Measurements from ENCODE around the gene MAPK1IP1L.
A peak's percentile ranks its signal among the peaks of the same experiment; 100 is the strongest.
"Not testable (repeated sequence)": the region's sequence is repeated elsewhere in the genome, so short reads cannot be mapped to it uniquely, and the experiment has no call there.

Gene MAPK1IP1L

GRCh38 chr14:55053018-55053417 lies 1.6 kb downstream of the MAPK1IP1L start:
- H3K4me1 ChIP-seq (ENCODE audit: control insufficient read depth in 1 of 2, insufficient read depth in 2 of 2, low read length in 2 of 2): peaks cover 23% of the 10 kb centered on the region in 2 donors
- no peaks in the 10 kb centered on the region for H3K9me3 ChIP-seq (ENCODE audit: control insufficient read depth in 1 of 2, low read length in 2 of 2)
- H3K9ac ChIP-seq (ENCODE audit: low read depth in 1 of 2, low read length in 2 of 2): peak overlapping the region; percentile 10 to 98
- peaks cover 0 to 14% of the 10 kb centered on the region in 2 donors for H3K36me3 ChIP-seq (ENCODE audit: control insufficient read depth in 1 of 2, insufficient read depth in 2 of 2, low read length in 2 of 2)
- H3K27me3 ChIP-seq (ENCODE audit: control insufficient read depth in 1 of 2, insufficient read depth in 2 of 2, low read length in 2 of 2): no peaks in the 10 kb centered on the region
- H3K27ac ChIP-seq (ENCODE audit: low read depth, low read length): no peak overlapping the region
- H3K4me3 ChIP-seq (ENCODE audit: low read depth in 1 of 2, low read length in 2 of 2): peak overlapping the region; percentile 75 to 98

GRCh38 chr14:55053500-55053899 lies 2.1 kb downstream of the MAPK1IP1L start:
- Histone ChIP-seq H3K9me3 (ENCODE audit: control insufficient read depth in 1 of 2, low read length in 2 of 2) (no peaks in the 10 kb centered on the region), H3K36me3 (ENCODE audit: control insufficient read depth in 1 of 2, insufficient read depth in 2 of 2, low read length in 2 of 2) (peaks cover 0 to 16% of the 10 kb centered on the region in 2 donors), H3K27me3 (ENCODE audit: control insufficient read depth in 1 of 2, insufficient read depth in 2 of 2, low read length in 2 of 2) (no peaks in the 10 kb centered on the region), H3K4me1 (ENCODE audit: control insufficient read depth in 1 of 2, insufficient read depth in 2 of 2, low read length in 2 of 2) (peaks cover 23% of the 10 kb centered on the region in 2 donors), H3K27ac (ENCODE audit: low read depth, low read length) (no peak overlapping the region), H3K4me3 (ENCODE audit: low read depth in 1 of 2, low read length in 2 of 2) (peak overlapping the region in 1 of 2 donors; percentile 98), H3K9ac (ENCODE audit: low read depth in 1 of 2, low read length in 2 of 2) (peak overlapping the region in 1 of 2 donors; percentile 10)

- Histone ChIP-seq H3K27me3 (ENCODE audit: control insufficient read depth in 1 of 2, insufficient read depth in 2 of 2, low read length in 2 of 2) (no peaks in the 10 kb centered on the region), H3K9ac (ENCODE audit: low read depth in 1 of 2, low read length in 2 of 2) (no peak overlapping the region), H3K27ac (ENCODE audit: low read depth, low read length) (no peak overlapping the region), H3K9me3 (ENCODE audit: control insufficient read depth in 1 of 2, low read length in 2 of 2) (no peaks in the 10 kb centered on the region), H3K36me3 (ENCODE audit: control insufficient read depth in 1 of 2, insufficient read depth in 2 of 2, low read length in 2 of 2) (peaks cover 0 to 16% of the 10 kb centered on the region in 2 donors), H3K4me3 (ENCODE audit: low read depth in 1 of 2, low read length in 2 of 2) (no peak overlapping the region), H3K4me1 (ENCODE audit: control insufficient read depth in 1 of 2, insufficient read depth in 2 of 2, low read length in 2 of 2) (peaks cover 23% of the 10 kb centered on the region in 2 donors)
Observed at GRCh38 chr14:55054098-55054497, 2.7 kb downstream of the MAPK1IP1L start.

GRCh38 chr14:55057919-55058318 lies 6.5 kb downstream of the MAPK1IP1L start:
- Histone ChIP-seq H3K4me1 (ENCODE audit: control insufficient read depth in 1 of 2, insufficient read depth in 2 of 2, low read length in 2 of 2) (peaks cover 10 to 19% of the 10 kb centered on the region in 2 donors), H3K27me3 (ENCODE audit: control insufficient read depth in 1 of 2, insufficient read depth in 2 of 2, low read length in 2 of 2) (no peaks in the 10 kb centered on the region), H3K9ac (ENCODE audit: low read depth in 1 of 2, low read length in 2 of 2) (no peak overlapping the region), H3K4me3 (ENCODE audit: low read depth in 1 of 2, low read length in 2 of 2) (no peak overlapping the region), H3K9me3 (ENCODE audit: control insufficient read depth in 1 of 2, low read length in 2 of 2) (no peaks in the 10 kb centered on the region), H3K27ac (ENCODE audit: low read depth, low read length) (no peak overlapping the region), H3K36me3 (ENCODE audit: control insufficient read depth in 1 of 2, insufficient read depth in 2 of 2, low read length in 2 of 2) (peaks cover 9 to 28% of the 10 kb centered on the region in 2 donors)

- no peak overlapping the region for H3K27ac ChIP-seq (ENCODE audit: low read depth, low read length)
- no peak overlapping the region for H3K4me3 ChIP-seq (ENCODE audit: low read depth in 1 of 2, low read length in 2 of 2)
- peaks cover 13 to 30% of the 10 kb centered on the region in 2 donors for H3K36me3 ChIP-seq (ENCODE audit: control insufficient read depth in 1 of 2, insufficient read depth in 2 of 2, low read length in 2 of 2)
- no peaks in the 10 kb centered on the region for H3K9me3 ChIP-seq (ENCODE audit: control insufficient read depth in 1 of 2, low read length in 2 of 2)
- no peaks in the 10 kb centered on the region for H3K27me3 ChIP-seq (ENCODE audit: control insufficient read depth in 1 of 2, insufficient read depth in 2 of 2, low read length in 2 of 2)
- peaks cover 0 to 9% of the 10 kb centered on the region in 2 donors for H3K4me1 ChIP-seq (ENCODE audit: control insufficient read depth in 1 of 2, insufficient read depth in 2 of 2, low read length in 2 of 2)
- no peak overlapping the region for H3K9ac ChIP-seq (ENCODE audit: low read depth in 1 of 2, low read length in 2 of 2)
Observed at GRCh38 chr14:55059333-55059732, 7.9 kb downstream of the MAPK1IP1L start.

- no peak overlapping the region for H3K9ac ChIP-seq (ENCODE audit: low read depth in 1 of 2, low read length in 2 of 2)
- H3K27me3 ChIP-seq (ENCODE audit: control insufficient read depth in 1 of 2, insufficient read depth in 2 of 2, low read length in 2 of 2): no peaks in the 10 kb centered on the region
- no peaks in the 10 kb centered on the region for H3K9me3 ChIP-seq (ENCODE audit: control insufficient read depth in 1 of 2, low read length in 2 of 2)
- peaks cover 0 to 5% of the 10 kb centered on the region in 2 donors for H3K4me1 ChIP-seq (ENCODE audit: control insufficient read depth in 1 of 2, insufficient read depth in 2 of 2, low read length in 2 of 2)
- no peak overlapping the region for H3K4me3 ChIP-seq (ENCODE audit: low read depth in 1 of 2, low read length in 2 of 2)
- H3K36me3 ChIP-seq (ENCODE audit: control insufficient read depth in 1 of 2, insufficient read depth in 2 of 2, low read length in 2 of 2): peaks cover 19 to 39% of the 10 kb centered on the region in 2 donors
- H3K27ac ChIP-seq (ENCODE audit: low read depth, low read length): no peak overlapping the region
Observed at GRCh38 chr14:55062517-55063351, 11.3 kb downstream of the MAPK1IP1L start.

GRCh38 chr14:55064896-55065295 lies 13.4 kb downstream of the MAPK1IP1L start:
- H3K4me3 ChIP-seq (ENCODE audit: low read depth in 1 of 2, low read length in 2 of 2); H3K9ac ChIP-seq (ENCODE audit: low read depth in 1 of 2, low read length in 2 of 2); H3K4me1 ChIP-seq (ENCODE audit: control insufficient read depth in 1 of 2, insufficient read depth in 2 of 2, low read length in 2 of 2); H3K27me3 ChIP-seq (ENCODE audit: control insufficient read depth in 1 of 2, insufficient read depth in 2 of 2, low read length in 2 of 2); H3K27ac ChIP-seq (ENCODE audit: low read depth, low read length); H3K9me3 ChIP-seq (ENCODE audit: control insufficient read depth in 1 of 2, low read length in 2 of 2): not testable (repeated sequence)
- H3K36me3 ChIP-seq (ENCODE audit: control insufficient read depth in 1 of 2, insufficient read depth in 2 of 2, low read length in 2 of 2): peaks cover 19 to 32% of the 10 kb centered on the region in 2 donors

- H3K4me1 ChIP-seq (ENCODE audit: control insufficient read depth in 1 of 2, insufficient read depth in 2 of 2, low read length in 2 of 2): no peaks in the 10 kb centered on the region
- H3K27me3 ChIP-seq (ENCODE audit: control insufficient read depth in 1 of 2, insufficient read depth in 2 of 2, low read length in 2 of 2): no peaks in the 10 kb centered on the region
Observed at GRCh38 chr14:55065411-55065810, 14.0 kb downstream of the MAPK1IP1L start.

GRCh38 chr14:55066223-55066622 lies 14.8 kb downstream of the MAPK1IP1L start:
- Histone ChIP-seq H3K4me1 (ENCODE audit: control insufficient read depth in 1 of 2, insufficient read depth in 2 of 2, low read length in 2 of 2) (no peaks in the 10 kb centered on the region), H3K27ac (ENCODE audit: low read depth, low read length) (no peak overlapping the region), H3K9ac (ENCODE audit: low read depth in 1 of 2, low read length in 2 of 2) (no peak overlapping the region), H3K9me3 (ENCODE audit: control insufficient read depth in 1 of 2, low read length in 2 of 2) (no peaks in the 10 kb centered on the region), H3K36me3 (ENCODE audit: control insufficient read depth in 1 of 2, insufficient read depth in 2 of 2, low read length in 2 of 2) (peaks cover 19 to 32% of the 10 kb centered on the region in 2 donors), H3K4me3 (ENCODE audit: low read depth in 1 of 2, low read length in 2 of 2) (no peak overlapping the region), H3K27me3 (ENCODE audit: control insufficient read depth in 1 of 2, insufficient read depth in 2 of 2, low read length in 2 of 2) (no peaks in the 10 kb centered on the region)

More at GRCh38 chr14:55065411-55065810, 14.0 kb downstream of the MAPK1IP1L start:
- Histone ChIP-seq H3K36me3 (ENCODE audit: control insufficient read depth in 1 of 2, insufficient read depth in 2 of 2, low read length in 2 of 2) (peaks cover 19 to 32% of the 10 kb centered on the region in 2 donors), H3K9me3 (ENCODE audit: control insufficient read depth in 1 of 2, low read length in 2 of 2) (no peaks in the 10 kb centered on the region), H3K9ac (ENCODE audit: low read depth in 1 of 2, low read length in 2 of 2) (no peak overlapping the region), H3K4me3 (ENCODE audit: low read depth in 1 of 2, low read length in 2 of 2) (no peak overlapping the region), H3K27ac (ENCODE audit: low read depth, low read length) (no peak overlapping the region)

GRCh38 chr14:55070981-55071411 lies 19.5 kb downstream of the MAPK1IP1L start:
- H3K9me3 ChIP-seq (ENCODE audit: control insufficient read depth in 1 of 2, low read length in 2 of 2): no peaks in the 10 kb centered on the region
- H3K27me3 ChIP-seq (ENCODE audit: control insufficient read depth in 1 of 2, insufficient read depth in 2 of 2, low read length in 2 of 2): no peaks in the 10 kb centered on the region
- no peak overlapping the region for H3K27ac ChIP-seq (ENCODE audit: low read depth, low read length)
- H3K4me3 ChIP-seq (ENCODE audit: low read depth in 1 of 2, low read length in 2 of 2): no peak overlapping the region
- H3K9ac ChIP-seq (ENCODE audit: low read depth in 1 of 2, low read length in 2 of 2): no peak overlapping the region
- H3K4me1 ChIP-seq (ENCODE audit: control insufficient read depth in 1 of 2, insufficient read depth in 2 of 2, low read length in 2 of 2): peaks cover 15 to 21% of the 10 kb centered on the region in 2 donors
- peaks cover 0 to 3% of the 10 kb centered on the region in 2 donors for H3K36me3 ChIP-seq (ENCODE audit: control insufficient read depth in 1 of 2, insufficient read depth in 2 of 2, low read length in 2 of 2)

Measured in duodenal mucosa (tissue), 2 donors.